ENCODE data around the gene TNFRSF19.

TNFRSF19 gene

DNA sequence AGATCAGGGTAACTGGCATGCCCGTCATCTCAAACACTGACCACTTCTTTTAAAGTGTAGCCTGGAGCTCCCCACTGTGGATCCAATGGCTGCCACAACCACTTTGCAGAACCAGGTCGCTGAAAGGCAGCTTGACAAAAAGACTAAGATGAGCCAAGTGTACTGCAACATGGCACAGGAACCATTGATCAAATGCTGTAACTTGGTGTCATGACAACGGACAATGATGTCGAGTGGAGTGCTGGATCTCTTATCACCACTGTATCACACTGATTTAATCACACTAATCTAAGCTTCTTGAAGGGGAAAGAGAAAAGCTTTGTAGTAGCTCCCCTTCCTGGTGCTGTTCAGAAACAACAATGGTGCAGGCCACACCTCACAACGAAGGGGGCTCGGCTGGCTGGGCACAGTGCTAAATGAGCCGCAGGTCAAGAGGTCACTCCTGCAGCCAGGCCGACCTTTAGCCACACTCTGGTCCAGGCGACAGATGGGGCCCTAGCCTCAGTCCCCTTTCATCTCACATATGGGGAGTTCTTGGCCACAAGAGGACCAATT lies 2.2 kb upstream of the TNFRSF19 start:
- Histone ChIP-seq H3K4me1 (ENCODE audit: control insufficient read depth, insufficient read depth, low read length) (peaks cover 3% of the 10 kb centered on the region; the same call in 1 of the 2 replicates), H3K9me3 (ENCODE audit: control insufficient read depth, insufficient read depth, low read depth, low read length) (no peaks in the 10 kb centered on the region), H3K36me3 (ENCODE audit: control insufficient read depth in 2 of 2, insufficient read depth in 1 of 2, low read length in 2 of 2) (no peaks in the 10 kb centered on the region), H3K4me3 (ENCODE audit: low read depth, low read length) (no peak overlapping the region), H3K27ac (ENCODE audit: extremely low read depth, low read depth, low read length) (no peak overlapping the region)
- POLR2A ChIA-PET, result interaction anchor here (0.9 kb wide), 1 partner anchor 11 kb away, joined by 3 read pairs; no protein-coding TSS in a partner anchor
- TF ChIP-seq, protein P1, sequence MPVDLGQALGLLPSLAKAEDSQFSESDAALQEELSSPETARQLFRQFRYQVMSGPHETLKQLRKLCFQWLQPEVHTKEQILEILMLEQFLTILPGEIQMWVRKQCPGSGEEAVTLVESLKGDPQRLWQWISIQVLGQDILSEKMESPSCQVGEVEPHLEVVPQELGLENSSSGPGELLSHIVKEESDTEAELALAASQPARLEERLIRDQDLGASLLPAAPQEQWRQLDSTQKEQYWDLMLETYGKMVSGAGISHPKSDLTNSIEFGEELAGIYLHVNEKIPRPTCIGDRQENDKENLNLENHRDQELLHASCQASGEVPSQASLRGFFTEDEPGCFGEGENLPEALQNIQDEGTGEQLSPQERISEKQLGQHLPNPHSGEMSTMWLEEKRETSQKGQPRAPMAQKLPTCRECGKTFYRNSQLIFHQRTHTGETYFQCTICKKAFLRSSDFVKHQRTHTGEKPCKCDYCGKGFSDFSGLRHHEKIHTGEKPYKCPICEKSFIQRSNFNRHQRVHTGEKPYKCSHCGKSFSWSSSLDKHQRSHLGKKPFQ (tag by site-specific recombination; IDR thresholded peaks at IDR 0.05), result no peak
- CTCF ChIA-PET, result interaction anchor here (0.6 to 1.8 kb wide), 4 partner anchors 11 to 205 kb away, joined by 3 to 5 read pairs (median 4); no protein-coding TSS in a partner anchor

- H3K4me3 ChIP-seq (ENCODE audit: low read depth, low read length), result peak overlapping the region; percentile 30
- H3K36me3 ChIP-seq (ENCODE audit: control insufficient read depth in 2 of 2, insufficient read depth in 1 of 2, low read length in 2 of 2), result no peaks in the 10 kb centered on the region
- H3K27ac ChIP-seq (ENCODE audit: extremely low read depth, low read depth, low read length), result no peak overlapping the region
- TF ChIP-seq ZNF785 (tag by site-specific recombination; IDR thresholded peaks at IDR 0.05) (no peak), HOXD13 (CRISPR knock-in tag; IDR thresholded peaks at IDR 0.05; ENCODE audit: borderline replicate concordance) (no peak), ZNF544 (tag by site-specific recombination; IDR thresholded peaks at IDR 0.05) (no peak), OVOL3 (tag by site-specific recombination; IDR thresholded peaks at IDR 0.05) (no peak), SP3 (tag by site-specific recombination; IDR thresholded peaks at IDR 0.05) (no peak), EGR2 (tag by site-specific recombination; IDR thresholded peaks at IDR 0.05; ENCODE audit: low read depth) (no peak), ZBTB8A (tag by site-specific recombination; IDR thresholded peaks at IDR 0.05) (no peak), ZNF146 (tag by site-specific recombination; IDR thresholded peaks at IDR 0.05) (no peak), ZBTB20 (tag by site-specific recombination; IDR thresholded peaks at IDR 0.05) (no peak), WT1 (tag by site-specific recombination; IDR thresholded peaks at IDR 0.05) (no peak), ZNF837 (tag by site-specific recombination; IDR thresholded peaks at IDR 0.05) (no peak), SCRT2 (tag by site-specific recombination; IDR thresholded peaks at IDR 0.05) (peak; percentile 44), ZNF266 (tag by site-specific recombination; IDR thresholded peaks at IDR 0.05; ENCODE audit: low read depth) (peak; percentile 53; the same call in 1 of the 2 replicates), ZNF175 (tag by site-specific recombination; IDR thresholded peaks at IDR 0.05) (no peak)
- no peaks in the 10 kb centered on the region for H3K9me3 ChIP-seq (ENCODE audit: control insufficient read depth, insufficient read depth, low read depth, low read length)
- ChIA-PET POLR2A (interaction anchor here (0.6 to 1.7 kb wide), 4 partner anchors 8 to 1829 kb away, joined by 3 to 9 read pairs (median 4); no protein-coding TSS in a partner anchor), CTCF (interaction anchor here (0.7 to 1.7 kb wide), 5 partner anchors 62 to 388 kb away, joined by 3 to 6 read pairs (median 3); no protein-coding TSS in a partner anchor)
- peaks cover 3% of the 10 kb centered on the region; the same call in 1 of the 2 replicates for H3K4me1 ChIP-seq (ENCODE audit: control insufficient read depth, insufficient read depth, low read length)
Observed at GRCh38 chr13:23570921-23571315, 706 bp downstream of the TNFRSF19 start.

GRCh38 chr13:23571431-23571830 lies 1.2 kb downstream of the TNFRSF19 start:
- H3K4me1 ChIP-seq (ENCODE audit: control insufficient read depth, insufficient read depth, low read length), result peaks cover 3% of the 10 kb centered on the region; the same call in 1 of the 2 replicates
- ChIA-PET POLR2A (no interaction called here), CTCF (interaction anchor here (1.0 to 1.7 kb wide), 3 partner anchors 63 to 104 kb away, joined by 3 to 6 read pairs (median 4); no protein-coding TSS in a partner anchor)
- no peaks in the 10 kb centered on the region for H3K9me3 ChIP-seq (ENCODE audit: control insufficient read depth, insufficient read depth, low read depth, low read length)
- no peaks in the 10 kb centered on the region for H3K36me3 ChIP-seq (ENCODE audit: control insufficient read depth in 2 of 2, insufficient read depth in 1 of 2, low read length in 2 of 2)
- no peak overlapping the region for H3K27ac ChIP-seq (ENCODE audit: extremely low read depth, low read depth, low read length)
- H3K4me3 ChIP-seq (ENCODE audit: low read depth, low read length), result no peak overlapping the region
- TF ChIP-seq ZNF140 (tag by site-specific recombination; IDR thresholded peaks at IDR 0.05), result no peak
- no peak for TF ChIP-seq ZSCAN23 (tag by site-specific recombination; IDR thresholded peaks at IDR 0.05)
- TF ChIP-seq GLIS1 (tag by site-specific recombination; IDR thresholded peaks at IDR 0.05), result no peak
- TF ChIP-seq ZSCAN30 (tag by site-specific recombination; IDR thresholded peaks at IDR 0.05), result no peak
- no peak for TF ChIP-seq HOXC10 (CRISPR knock-in tag; IDR thresholded peaks at IDR 0.05)
- TF ChIP-seq PATZ1 (tag by site-specific recombination; IDR thresholded peaks at IDR 0.05), result no peak
- TF ChIP-seq ZNF561 (tag by site-specific recombination; IDR thresholded peaks at IDR 0.05; ENCODE audit: borderline replicate concordance), result no peak
- no peak for TF ChIP-seq KLF17 (tag by site-specific recombination; IDR thresholded peaks at IDR 0.05)
- TF ChIP-seq ZNF354C (tag by site-specific recombination; IDR thresholded peaks at IDR 0.05; ENCODE audit: borderline replicate concordance, low read depth), result no peak
- TF ChIP-seq ZNF248 (tag by site-specific recombination; IDR thresholded peaks at IDR 0.05), result no peak
- TF ChIP-seq SP2 (tag by site-specific recombination; IDR thresholded peaks at IDR 0.05), result no peak
- no peak for TF ChIP-seq ZNF398 (tag by site-specific recombination; IDR thresholded peaks at IDR 0.05)

All from HEK293 (cell line).